ENCODE results near the gene IQCB1. TPM values are rescaled to one million over a fixed set of nuclear protein-coding genes. Genes with fewer than 3 reads are reported as not detected.

Gene IQCB1
- total and polyA plus RNA-seq, 10 of the 15 experiments (the other 5 are each of a cell fraction or from before 2014, with no cell fraction given): 36.0 to 69.4 (median 48.9) TPM

- TF ChIP-seq, protein P1, sequence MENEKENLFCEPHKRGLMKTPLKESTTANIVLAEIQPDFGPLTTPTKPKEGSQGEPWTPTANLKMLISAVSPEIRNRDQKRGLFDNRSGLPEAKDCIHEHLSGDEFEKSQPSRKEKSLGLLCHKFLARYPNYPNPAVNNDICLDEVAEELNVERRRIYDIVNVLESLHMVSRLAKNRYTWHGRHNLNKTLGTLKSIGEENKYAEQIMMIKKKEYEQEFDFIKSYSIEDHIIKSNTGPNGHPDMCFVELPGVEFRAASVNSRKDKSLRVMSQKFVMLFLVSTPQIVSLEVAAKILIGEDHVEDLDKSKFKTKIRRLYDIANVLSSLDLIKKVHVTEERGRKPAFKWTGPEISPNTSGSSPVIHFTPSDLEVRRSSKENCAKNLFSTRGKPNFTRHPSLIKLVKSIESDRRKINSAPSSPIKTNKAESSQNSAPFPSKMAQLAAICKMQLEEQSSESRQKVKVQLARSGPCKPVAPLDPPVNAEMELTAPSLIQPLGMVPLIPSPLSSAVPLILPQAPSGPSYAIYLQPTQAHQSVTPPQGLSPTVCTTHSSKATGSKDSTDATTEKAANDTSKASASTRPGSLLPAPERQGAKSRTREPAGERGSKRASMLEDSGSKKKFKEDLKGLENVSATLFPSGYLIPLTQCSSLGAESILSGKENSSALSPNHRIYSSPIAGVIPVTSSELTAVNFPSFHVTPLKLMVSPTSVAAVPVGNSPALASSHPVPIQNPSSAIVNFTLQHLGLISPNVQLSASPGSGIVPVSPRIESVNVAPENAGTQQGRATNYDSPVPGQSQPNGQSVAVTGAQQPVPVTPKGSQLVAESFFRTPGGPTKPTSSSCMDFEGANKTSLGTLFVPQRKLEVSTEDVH (IDR thresholded peaks at IDR 0.05; ENCODE audit: low read depth, partially characterized antibody): no peak
- TF ChIP-seq PAX8 (IDR thresholded peaks at IDR 0.05) (no peak), BRCA1 (IDR thresholded peaks at IDR 0.05; ENCODE audit: low read depth, low read length) (no peak), ESRRA (IDR thresholded peaks at IDR 0.05; ENCODE audit: low read length) (no peak), DPF2 (IDR thresholded peaks at IDR 0.05) (no peak), NRF1 (conservative IDR thresholded peaks at IDR 0.05; ENCODE audit: low read depth, low read length) (no peak), WRNIP1 (IDR thresholded peaks at IDR 0.05; ENCODE audit: borderline replicate concordance, low read depth, low read length) (no peak), ZNF622 (IDR thresholded peaks at IDR 0.05) (no peak), KDM1A (IDR thresholded peaks at IDR 0.05; ENCODE audit: borderline replicate concordance) (no peak), ZBTB40 (IDR thresholded peaks at IDR 0.05; ENCODE audit: borderline replicate concordance) (no peak), IRF3 (IDR thresholded peaks at IDR 0.05) (no peak), HCFC1 (IDR thresholded peaks at IDR 0.05; ENCODE audit: low read length) (no peak), CHD2 (IDR thresholded peaks at IDR 0.05; ENCODE audit: borderline replicate concordance, low read depth, low read length) (no peak)
- TF ChIP-seq, protein P2, sequence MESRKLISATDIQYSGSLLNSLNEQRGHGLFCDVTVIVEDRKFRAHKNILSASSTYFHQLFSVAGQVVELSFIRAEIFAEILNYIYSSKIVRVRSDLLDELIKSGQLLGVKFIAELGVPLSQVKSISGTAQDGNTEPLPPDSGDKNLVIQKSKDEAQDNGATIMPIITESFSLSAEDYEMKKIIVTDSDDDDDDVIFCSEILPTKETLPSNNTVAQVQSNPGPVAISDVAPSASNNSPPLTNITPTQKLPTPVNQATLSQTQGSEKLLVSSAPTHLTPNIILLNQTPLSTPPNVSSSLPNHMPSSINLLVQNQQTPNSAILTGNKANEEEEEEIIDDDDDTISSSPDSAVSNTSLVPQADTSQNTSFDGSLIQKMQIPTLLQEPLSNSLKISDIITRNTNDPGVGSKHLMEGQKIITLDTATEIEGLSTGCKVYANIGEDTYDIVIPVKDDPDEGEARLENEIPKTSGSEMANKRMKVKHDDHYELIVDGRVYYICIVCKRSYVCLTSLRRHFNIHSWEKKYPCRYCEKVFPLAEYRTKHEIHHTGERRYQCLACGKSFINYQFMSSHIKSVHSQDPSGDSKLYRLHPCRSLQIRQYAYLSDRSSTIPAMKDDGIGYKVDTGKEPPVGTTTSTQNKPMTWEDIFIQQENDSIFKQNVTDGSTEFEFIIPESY (IDR thresholded peaks at IDR 0.05): no peak
Observed at GRCh38 chr3:121852256-121852655, 17.4 kb upstream of the IQCB1 start (continued).

Measured in GM12878 (cell line).